ENCODE results near the gene TTC31. TPM values are rescaled to one million over a fixed set of nuclear protein-coding genes. Genes with fewer than 3 reads are reported as not detected.

The TTC31 gene
- total and polyA plus RNA-seq, 5 donors = 11.3 to 12.3 (median 11.8) TPM

DNA sequence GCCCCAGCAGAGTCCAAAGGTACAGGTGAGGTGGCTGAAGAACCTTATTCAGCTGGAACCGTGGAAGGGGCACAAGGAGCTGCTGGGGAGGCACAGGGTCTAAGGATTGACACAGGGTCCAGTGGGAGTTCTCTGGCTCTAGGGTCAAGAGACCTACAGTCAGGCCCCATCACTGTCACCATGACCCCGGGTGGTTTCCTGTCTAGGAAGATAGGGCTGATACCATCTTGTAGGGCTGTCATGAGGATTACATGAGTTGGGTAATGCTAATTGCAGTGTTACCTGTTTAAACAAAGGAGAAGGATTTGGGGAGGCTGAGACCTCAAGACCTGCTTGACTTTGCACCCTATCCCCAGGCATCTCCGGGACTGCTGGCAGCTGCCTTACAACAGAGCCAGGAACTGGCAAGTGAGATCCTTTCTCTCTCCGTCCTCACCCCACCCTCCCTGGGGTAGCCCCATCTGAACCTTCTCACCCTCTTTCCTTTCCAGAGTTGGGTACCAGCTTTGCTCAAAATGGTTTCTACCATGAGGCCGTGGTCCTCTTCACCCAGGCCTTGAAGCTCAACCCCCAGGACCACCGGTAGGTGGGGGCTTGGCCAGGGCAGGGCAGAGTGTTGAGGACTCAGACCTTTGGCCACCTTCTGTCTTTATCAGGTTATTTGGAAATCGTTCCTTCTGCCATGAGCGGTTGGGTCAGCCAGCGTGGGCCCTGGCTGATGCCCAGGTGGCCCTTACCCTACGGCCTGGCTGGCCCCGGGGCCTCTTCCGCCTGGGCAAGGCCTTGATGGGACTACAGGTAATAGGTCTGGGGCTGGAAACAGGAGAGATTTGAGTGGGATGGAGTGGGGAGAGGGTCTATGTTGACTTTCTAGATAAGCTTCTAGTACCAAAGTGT is 9.0 kb downstream of the TTC31 start:
- DNase-seq (peak; percentile 8 to 31 (median 24)), ATAC-seq (no peak)
- 94% methylated on average over 12 of the region's 12 CpGs for WGBS
- H3K27ac ChIP-seq (ENCODE audit: low read length) = no peak overlapping the region
- H3K9me3 ChIP-seq (ENCODE audit: control insufficient read depth, low read length) = no peaks in the 10 kb centered on the region
- intact Hi-C loops (cut with DNase I) = no loop called here
- H3K4me1 ChIP-seq (ENCODE audit: control insufficient read depth, insufficient read depth, low read length) = no peaks in the 10 kb centered on the region
- no peaks in the 10 kb centered on the region for H3K27me3 ChIP-seq (ENCODE audit: control insufficient read depth, insufficient read depth)
- no peak overlapping the region for H3K4me3 ChIP-seq (ENCODE audit: low read length)

DNA sequence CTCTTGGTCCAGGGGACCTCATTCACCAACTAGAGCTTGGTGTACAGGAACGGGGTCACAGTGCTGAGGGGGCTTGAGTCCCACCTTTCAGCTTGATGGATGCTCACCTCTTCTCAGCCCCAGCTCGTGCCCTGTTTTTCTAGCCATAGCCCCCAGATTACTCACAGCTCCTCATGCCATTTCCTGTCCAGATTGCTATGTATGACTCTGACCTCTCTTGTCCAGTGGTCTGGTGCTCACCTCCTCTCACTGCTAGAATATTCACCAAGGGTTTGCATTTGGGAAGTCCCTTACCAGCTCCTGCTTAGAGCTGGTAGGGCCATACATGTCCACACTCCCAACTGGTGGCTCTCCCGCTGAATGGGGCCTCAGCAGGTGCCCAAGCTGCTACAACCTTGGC is 10.7 kb downstream of the TTC31 start:
- 87% methylated on average over 3 of the region's 3 CpGs for WGBS
- ATAC-seq (no peak), DNase-seq (peak in 1 of 3 donors; percentile 9)
- intact Hi-C loops (cut with DNase I) = no loop called here
- Histone ChIP-seq H3K9me3 (ENCODE audit: control insufficient read depth, low read length) (no peaks in the 10 kb centered on the region), H3K27ac (ENCODE audit: low read length) (no peak overlapping the region), H3K4me3 (ENCODE audit: low read length) (no peak overlapping the region), H3K27me3 (ENCODE audit: control insufficient read depth, insufficient read depth) (no peaks in the 10 kb centered on the region), H3K4me1 (ENCODE audit: control insufficient read depth, insufficient read depth, low read length) (peaks cover 9% of the 10 kb centered on the region)

GRCh38 chr2:74495440-74495839 is 12.6 kb downstream of the TTC31 start:
- no peaks in the 10 kb centered on the region for H3K27me3 ChIP-seq (ENCODE audit: control insufficient read depth, insufficient read depth)
- ATAC-seq (no peak), DNase-seq (peak in 1 of 3 donors; percentile 2)
- H3K9me3 ChIP-seq (ENCODE audit: control insufficient read depth, low read length) = no peaks in the 10 kb centered on the region
- H3K4me3 ChIP-seq (ENCODE audit: low read length) = no peak overlapping the region
- WGBS = 91% methylated on average over 1 of the region's 1 CpG
- H3K4me1 ChIP-seq (ENCODE audit: control insufficient read depth, insufficient read depth, low read length) = peaks cover 10% of the 10 kb centered on the region
- no peak overlapping the region for H3K27ac ChIP-seq (ENCODE audit: low read length)
- intact Hi-C loops (cut with DNase I) = no loop called here

DNA sequence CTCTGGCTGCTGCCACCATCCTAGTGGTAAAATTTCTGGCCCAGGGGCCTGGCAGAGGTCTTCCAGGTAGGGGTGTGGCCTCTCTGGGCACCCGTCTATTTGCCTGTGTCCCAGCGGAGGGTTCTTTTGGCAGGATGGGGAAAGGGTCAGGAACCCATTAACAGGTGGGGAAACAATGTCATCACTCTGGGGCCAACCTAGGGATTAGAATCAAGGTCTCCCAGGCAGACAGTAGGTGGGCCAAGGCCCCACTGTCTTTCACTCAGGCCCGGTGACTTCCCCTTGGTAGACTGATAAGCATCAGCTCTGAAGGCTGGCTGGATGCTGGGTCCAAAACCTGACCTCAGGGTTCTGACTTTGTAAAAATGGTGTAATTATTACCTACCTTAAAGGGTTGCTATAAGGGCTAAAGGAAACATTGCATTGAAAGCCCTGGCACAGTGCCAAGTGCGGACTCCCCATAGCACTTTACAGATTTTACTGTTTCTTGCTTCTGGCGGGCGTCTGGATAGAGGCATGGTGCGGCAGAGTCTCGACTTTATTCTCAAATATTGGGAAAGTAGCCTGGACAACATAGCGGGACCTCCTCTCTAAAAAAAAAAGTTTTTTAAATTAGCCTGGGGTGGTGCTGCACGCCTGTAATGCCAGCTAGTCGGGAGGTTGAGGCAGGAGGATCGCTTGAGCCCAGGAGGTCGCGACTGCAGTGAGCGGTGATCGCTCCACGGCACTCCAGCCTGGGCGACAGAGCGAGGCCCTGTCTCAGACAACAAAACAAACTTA is 14.3 kb downstream of the TTC31 start:
- H3K4me1 ChIP-seq (ENCODE audit: control insufficient read depth, insufficient read depth, low read length) = peaks cover 10% of the 10 kb centered on the region
- H3K4me3 ChIP-seq (ENCODE audit: low read length) = no peak overlapping the region
- H3K27ac ChIP-seq (ENCODE audit: low read length) = no peak overlapping the region
- intact Hi-C loops (cut with DNase I) = no loop called here
- DNase-seq (no peak), ATAC-seq (no peak)
- no peaks in the 10 kb centered on the region for H3K27me3 ChIP-seq (ENCODE audit: control insufficient read depth, insufficient read depth)
- WGBS = 34% methylated on average over 19 of the region's 19 CpGs
- no peaks in the 10 kb centered on the region for H3K9me3 ChIP-seq (ENCODE audit: control insufficient read depth, low read length)

- H3K27me3 ChIP-seq (ENCODE audit: control insufficient read depth, insufficient read depth) = no peaks in the 10 kb centered on the region
These were observed 15.1 kb downstream of the TTC31 start for GRCh38 chr2:74497777-74498499.

GRCh38 chr2:74498500-74499266 is 15.8 kb downstream of the TTC31 start:
- no peaks in the 10 kb centered on the region for H3K9me3 ChIP-seq (ENCODE audit: control insufficient read depth, low read length)
- ATAC-seq = no peak
- peaks cover 10% of the 10 kb centered on the region for H3K4me1 ChIP-seq (ENCODE audit: control insufficient read depth, insufficient read depth, low read length)
- peak overlapping the region; percentile 29 for H3K4me3 ChIP-seq (ENCODE audit: low read length)
- no peak overlapping the region for H3K27ac ChIP-seq (ENCODE audit: low read length)
- intact Hi-C loops (cut with DNase I) = no loop called here
- no peaks in the 10 kb centered on the region for H3K27me3 ChIP-seq (ENCODE audit: control insufficient read depth, insufficient read depth)
- no peak for DNase-seq
- 1% methylated on average over 41 of the region's 41 CpGs for WGBS

More at GRCh38 chr2:74497777-74498499, 15.1 kb downstream of the TTC31 start:
- H3K9me3 ChIP-seq (ENCODE audit: control insufficient read depth, low read length) = no peaks in the 10 kb centered on the region
- DNase-seq (peak in 2 of 3 donors; percentile 22 to 63), ATAC-seq (peak; percentile 6 to 8)
- no peak overlapping the region for H3K27ac ChIP-seq (ENCODE audit: low read length)
- H3K4me1 ChIP-seq (ENCODE audit: control insufficient read depth, insufficient read depth, low read length) = peaks cover 10% of the 10 kb centered on the region
- intact Hi-C loops (cut with DNase I) = no loop called here
- peak overlapping the region; percentile 26 for H3K4me3 ChIP-seq (ENCODE audit: low read length)
- WGBS = 2% methylated on average over 61 of the region's 61 CpGs

GRCh38 chr2:74499267-74499939 is 16.5 kb downstream of the TTC31 start, which contains the start of gene LBX2:
TSS of gene LBX2 (minus strand) at chr2:74499603. CDS start at chr2:74499537, 66 bp downstream.
- WGBS = 2% methylated on average over 65 of the region's 65 CpGs
- Histone ChIP-seq H3K27ac (ENCODE audit: low read length) (no peak within 1 kb of the TSS), H3K4me1 (ENCODE audit: control insufficient read depth, insufficient read depth, low read length) (peaks cover 10% of the 10 kb centered on the region), H3K27me3 (ENCODE audit: control insufficient read depth, insufficient read depth) (no peaks in the 10 kb centered on the region), H3K4me3 (ENCODE audit: low read length) (peak within 1 kb of the TSS; percentile 29), H3K9me3 (ENCODE audit: control insufficient read depth, low read length) (no peaks in the 10 kb centered on the region)
- DNase-seq (no peak), ATAC-seq (no peak)
- intact Hi-C loops (cut with DNase I) = no loop called here

- H3K27me3 ChIP-seq (ENCODE audit: control insufficient read depth, insufficient read depth) = no peaks in the 10 kb centered on the region
- no peak for ATAC-seq
- no peaks in the 10 kb centered on the region for H3K9me3 ChIP-seq (ENCODE audit: control insufficient read depth, low read length)
- DNase-seq = no peak
- intact Hi-C loops (cut with DNase I) = no loop called here
- 45% methylated on average over 15 of the region's 15 CpGs for WGBS
- H3K4me1 ChIP-seq (ENCODE audit: control insufficient read depth, insufficient read depth, low read length) = peaks cover 10% of the 10 kb centered on the region
- H3K27ac ChIP-seq (ENCODE audit: low read length) = no peak overlapping the region
- no peak overlapping the region for H3K4me3 ChIP-seq (ENCODE audit: low read length)
These were observed 17.2 kb downstream of the TTC31 start for GRCh38 chr2:74499940-74500577.

DNA sequence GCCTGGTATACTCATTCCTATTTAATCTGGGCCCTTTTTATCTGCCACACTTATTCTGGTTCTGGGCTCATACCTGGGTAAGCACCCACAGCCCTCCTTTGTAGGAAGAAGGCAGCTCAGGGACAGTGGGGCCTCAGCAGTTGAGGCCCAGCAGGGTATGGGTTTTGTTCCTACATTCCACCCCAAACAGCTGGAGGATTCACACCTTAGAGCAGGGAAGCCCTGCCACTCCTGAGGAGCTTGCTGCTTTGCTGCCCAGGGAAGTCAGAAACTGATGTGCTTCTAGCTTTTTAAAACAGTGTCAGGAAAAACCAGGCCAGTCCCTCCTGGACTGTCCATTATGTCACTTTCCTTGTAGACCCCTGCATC is 17.7 kb downstream of the TTC31 start:
- no peak overlapping the region for H3K4me3 ChIP-seq (ENCODE audit: low read length)
- H3K4me1 ChIP-seq (ENCODE audit: control insufficient read depth, insufficient read depth, low read length) = peaks cover 10% of the 10 kb centered on the region
- DNase-seq = no peak
- no peaks in the 10 kb centered on the region for H3K9me3 ChIP-seq (ENCODE audit: control insufficient read depth, low read length)
- no peaks in the 10 kb centered on the region for H3K27me3 ChIP-seq (ENCODE audit: control insufficient read depth, insufficient read depth)
- no peak overlapping the region for H3K27ac ChIP-seq (ENCODE audit: low read length)
- intact Hi-C loops (cut with DNase I) = no loop called here
- ATAC-seq = no peak
